GM18502 (cell line): Measurements from ENCODE around the gene AGK.

ENCODE experiments used
- ATAC-seq: cut with Tn5 transposase; IDR thresholded peaks from one replicate; pipeline ENCODE4 v1.9.1; 2021; ENCODE audit warnings: mild to moderate bottlenecking; ENCODE audit not compliant: unreplicated experiment, poor library complexity

The AGK gene

GRCh38 chr7:141700296-141700847 is 149.2 kb downstream of the AGK start:
- no peak for ATAC-seq

- ATAC-seq, result no peak
Observed at GRCh38 chr7:141700848-141701371, 149.7 kb downstream of the AGK start.

- peak; percentile 75 for ATAC-seq
Observed at GRCh38 chr7:141701489-141702046, 150.4 kb downstream of the AGK start.

- ATAC-seq, result peak; percentile 82
Observed at GRCh38 chr7:141702047-141702567, 150.9 kb downstream of the AGK start, which contains the start of gene DENND11. Gene DENND11, minus strand, starts transcription at chr7:141702166. Its CDS starts 13 bp downstream, at chr7:141702153.

- ATAC-seq, result no peak
Observed at GRCh38 chr7:141702892-141703291, 151.7 kb downstream of the AGK start.

GRCh38 chr7:141704112-141704511 is 152.9 kb downstream of the AGK start:
- ATAC-seq, result no peak

- ATAC-seq, result no peak
Observed at GRCh38 chr7:141704741-141705140, 153.5 kb downstream of the AGK start.
